GM19193 (cell line): ENCODE results near the gene VPS13D.

Source experiments
- POLR2A ChIP-seq: IDR thresholded peaks from 4 replicates; pipeline ENCODE4 v1.6.1; 2011; ENCODE audit not compliant: insufficient read depth, insufficient read length; ENCODE audit errors: extremely low read depth

VPS13D gene

GRCh38 chr1:12245116-12245515 lies 15.3 kb downstream of the VPS13D start:
- TF ChIP-seq POLR2A = no peak

- no peak for TF ChIP-seq POLR2A
These were observed 15.9 kb downstream of the VPS13D start for GRCh38 chr1:12245733-12246132.

GRCh38 chr1:12246584-12246983 lies 16.8 kb downstream of the VPS13D start:
- TF ChIP-seq POLR2A = no peak

GRCh38 chr1:12249181-12249580 lies 19.4 kb downstream of the VPS13D start:
- TF ChIP-seq POLR2A = no peak

GRCh38 chr1:12249748-12250147 lies 19.9 kb downstream of the VPS13D start:
- TF ChIP-seq POLR2A = no peak

- no peak for TF ChIP-seq POLR2A
These were observed 21.6 kb downstream of the VPS13D start for GRCh38 chr1:12251442-12251841.

GRCh38 chr1:12255913-12256312 lies 26.1 kb downstream of the VPS13D start:
- no peak for TF ChIP-seq POLR2A

GRCh38 chr1:12258272-12258671 lies 28.4 kb downstream of the VPS13D start:
- no peak for TF ChIP-seq POLR2A

GRCh38 chr1:12269351-12269750 lies 39.5 kb downstream of the VPS13D start:
- no peak for TF ChIP-seq POLR2A

- no peak for TF ChIP-seq POLR2A
These were observed 41.2 kb downstream of the VPS13D start for GRCh38 chr1:12271033-12271432.

GRCh38 chr1:12272770-12273169 lies 42.9 kb downstream of the VPS13D start:
- no peak for TF ChIP-seq POLR2A

- TF ChIP-seq POLR2A = no peak
These were observed 45.5 kb downstream of the VPS13D start for GRCh38 chr1:12275370-12275769.

GRCh38 chr1:12276225-12276624 lies 46.4 kb downstream of the VPS13D start:
- no peak for TF ChIP-seq POLR2A

GRCh38 chr1:12279003-12279402 lies 49.2 kb downstream of the VPS13D start:
- TF ChIP-seq POLR2A = no peak

- no peak for TF ChIP-seq POLR2A
These were observed 50.1 kb downstream of the VPS13D start for GRCh38 chr1:12279728-12280464.

- TF ChIP-seq POLR2A = no peak
These were observed 52.3 kb downstream of the VPS13D start for GRCh38 chr1:12282142-12282541.

- no peak for TF ChIP-seq POLR2A
These were observed 54.7 kb downstream of the VPS13D start for GRCh38 chr1:12284486-12284885.
